Measurements from ENCODE around the gene ZNF292.
"Not testable (repeated sequence)": the region's sequence is repeated elsewhere in the genome, so short reads cannot be mapped to it uniquely, and the experiment has no call there.

ZNF292 gene

GRCh38 chr6:87282743-87283142, 127.4 kb downstream of the ZNF292 start:
- no peak for DNase-seq

GRCh38 chr6:87283461-87283860, 128.1 kb downstream of the ZNF292 start:
- no peak for DNase-seq

DNA sequence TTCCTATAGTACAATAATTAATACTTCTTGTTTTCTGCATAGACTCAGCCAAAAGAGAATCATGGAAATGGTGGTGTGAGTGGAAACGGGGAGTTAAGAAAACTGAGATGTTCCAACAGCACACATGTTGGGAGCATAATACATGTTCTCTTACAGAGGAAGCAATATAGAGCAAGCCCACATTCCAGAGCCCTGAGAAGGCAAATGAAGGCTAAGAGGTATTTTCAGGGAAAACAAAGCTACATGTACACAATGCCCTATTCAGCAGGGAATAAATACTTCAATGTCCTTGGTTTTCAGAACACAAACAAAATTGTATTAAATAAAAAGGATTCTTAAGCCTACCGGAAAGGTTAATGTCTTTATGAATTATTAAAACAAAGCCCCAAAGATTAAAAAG, 131.9 kb downstream of the ZNF292 start:
- DNase-seq = no peak

GRCh38 chr6:87289571-87289970, 134.2 kb downstream of the ZNF292 start:
- no peak for DNase-seq

DNA sequence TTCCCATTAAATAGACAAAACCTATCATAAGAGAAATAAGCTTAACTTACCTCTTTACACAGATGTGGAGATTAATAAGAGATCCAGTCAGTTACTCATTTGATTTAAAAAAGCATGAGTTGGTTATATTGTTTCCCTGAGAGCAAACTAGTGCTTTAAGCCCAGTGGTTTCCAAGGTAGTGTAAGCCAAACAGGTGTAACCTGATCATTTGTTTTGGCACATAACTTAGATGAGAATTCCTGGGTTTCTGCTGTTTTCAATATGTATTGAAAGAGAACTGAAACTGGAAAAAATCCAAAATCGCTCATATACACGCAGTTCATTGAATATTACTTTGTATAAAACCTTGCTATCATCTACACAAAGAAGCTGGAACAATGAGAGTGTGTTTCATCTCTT, 136.5 kb downstream of the ZNF292 start:
- no peak for DNase-seq

- no peak for DNase-seq
These were observed 138.2 kb downstream of the ZNF292 start for GRCh38 chr6:87293526-87293925.

DNA sequence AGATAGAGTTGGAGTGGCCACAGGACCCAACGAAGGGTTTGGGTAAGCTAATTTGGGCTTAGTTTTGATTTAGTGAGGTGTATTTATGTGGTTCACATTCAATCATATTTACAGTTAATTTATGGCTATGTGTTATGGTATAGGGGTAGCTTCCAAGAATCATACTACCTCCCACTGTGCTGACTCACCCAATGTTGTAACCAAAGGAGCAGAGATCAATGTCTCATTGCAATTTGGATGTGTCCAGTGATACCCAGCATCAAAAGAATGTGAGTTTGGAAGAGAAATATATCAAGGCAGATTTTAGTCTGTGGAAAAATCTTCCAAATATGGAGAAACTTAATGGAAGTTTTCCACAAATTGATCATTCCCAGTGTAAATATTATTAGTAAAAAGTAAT, 141.8 kb downstream of the ZNF292 start:
- no peak for DNase-seq

- not testable (repeated sequence) for DNase-seq
These were observed 145.9 kb downstream of the ZNF292 start for GRCh38 chr6:87301277-87301676.

DNA sequence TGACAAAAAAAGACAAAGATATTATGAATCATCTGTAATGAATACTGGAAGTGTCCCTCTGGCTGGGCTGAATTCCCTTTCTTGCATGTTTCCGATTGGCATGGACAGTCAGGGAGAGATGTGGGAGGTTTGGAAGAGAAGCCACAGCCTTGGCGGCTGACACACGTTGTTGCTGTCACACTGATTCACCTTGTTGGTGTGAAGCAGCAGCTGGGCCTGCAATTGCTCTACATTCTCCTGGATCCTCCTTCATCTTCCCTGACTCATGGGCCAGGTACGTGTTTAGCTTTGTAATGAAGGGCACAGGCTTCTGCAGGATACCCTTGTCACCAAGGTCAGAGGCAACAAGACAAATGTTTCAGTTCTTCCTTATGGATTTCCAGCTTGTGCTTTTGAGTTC, 153.6 kb downstream of the ZNF292 start:
- no peak for DNase-seq

DNA sequence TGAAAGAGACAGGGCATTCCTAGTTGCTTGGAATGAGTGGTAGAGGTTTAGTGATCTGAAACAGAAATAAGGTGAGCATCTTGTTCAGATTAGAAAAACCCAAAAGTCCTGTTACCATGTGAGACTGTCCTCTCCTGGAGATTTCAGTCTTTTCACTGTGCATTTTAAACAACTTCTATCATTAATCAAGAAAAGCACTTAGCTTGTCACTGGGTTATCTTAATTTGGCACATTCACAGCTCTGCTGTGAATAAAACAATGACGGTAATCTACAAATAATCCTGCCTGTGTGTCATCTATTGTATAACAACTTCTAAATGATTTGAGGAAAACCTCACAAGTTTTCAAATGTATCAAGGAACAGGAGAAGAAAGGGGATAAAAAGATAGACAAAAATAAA, 157.5 kb downstream of the ZNF292 start:
- no peak for DNase-seq
